Measurements from ENCODE around the gene KIF26B.

DNA sequence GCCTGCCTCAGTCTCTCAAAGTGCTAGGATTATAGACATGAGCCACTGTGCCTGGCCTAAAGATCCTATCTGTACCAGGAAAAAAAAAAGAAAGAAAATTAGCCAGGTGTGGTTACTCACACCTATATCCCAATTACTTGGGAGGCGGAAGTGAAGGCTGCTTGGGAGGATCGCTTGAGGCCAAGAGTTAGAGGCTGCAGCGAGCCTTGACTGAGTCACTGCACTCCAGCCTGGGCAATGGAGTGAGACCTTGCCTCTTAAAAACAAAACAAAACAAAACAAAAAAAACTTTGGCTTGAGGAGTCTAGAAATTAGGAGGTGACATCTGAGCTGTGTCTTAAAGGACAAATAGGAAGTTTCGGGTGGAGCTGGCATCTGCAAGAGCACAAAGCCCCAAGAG lies 38.7 kb upstream of the KIF26B start:
- TF ChIP-seq, protein P1, sequence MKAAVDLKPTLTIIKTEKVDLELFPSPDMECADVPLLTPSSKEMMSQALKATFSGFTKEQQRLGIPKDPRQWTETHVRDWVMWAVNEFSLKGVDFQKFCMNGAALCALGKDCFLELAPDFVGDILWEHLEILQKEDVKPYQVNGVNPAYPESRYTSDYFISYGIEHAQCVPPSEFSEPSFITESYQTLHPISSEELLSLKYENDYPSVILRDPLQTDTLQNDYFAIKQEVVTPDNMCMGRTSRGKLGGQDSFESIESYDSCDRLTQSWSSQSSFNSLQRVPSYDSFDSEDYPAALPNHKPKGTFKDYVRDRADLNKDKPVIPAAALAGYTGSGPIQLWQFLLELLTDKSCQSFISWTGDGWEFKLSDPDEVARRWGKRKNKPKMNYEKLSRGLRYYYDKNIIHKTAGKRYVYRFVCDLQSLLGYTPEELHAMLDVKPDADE (IDR thresholded peaks at IDR 0.05), result no peak
- TF ChIP-seq, protein P2, sequence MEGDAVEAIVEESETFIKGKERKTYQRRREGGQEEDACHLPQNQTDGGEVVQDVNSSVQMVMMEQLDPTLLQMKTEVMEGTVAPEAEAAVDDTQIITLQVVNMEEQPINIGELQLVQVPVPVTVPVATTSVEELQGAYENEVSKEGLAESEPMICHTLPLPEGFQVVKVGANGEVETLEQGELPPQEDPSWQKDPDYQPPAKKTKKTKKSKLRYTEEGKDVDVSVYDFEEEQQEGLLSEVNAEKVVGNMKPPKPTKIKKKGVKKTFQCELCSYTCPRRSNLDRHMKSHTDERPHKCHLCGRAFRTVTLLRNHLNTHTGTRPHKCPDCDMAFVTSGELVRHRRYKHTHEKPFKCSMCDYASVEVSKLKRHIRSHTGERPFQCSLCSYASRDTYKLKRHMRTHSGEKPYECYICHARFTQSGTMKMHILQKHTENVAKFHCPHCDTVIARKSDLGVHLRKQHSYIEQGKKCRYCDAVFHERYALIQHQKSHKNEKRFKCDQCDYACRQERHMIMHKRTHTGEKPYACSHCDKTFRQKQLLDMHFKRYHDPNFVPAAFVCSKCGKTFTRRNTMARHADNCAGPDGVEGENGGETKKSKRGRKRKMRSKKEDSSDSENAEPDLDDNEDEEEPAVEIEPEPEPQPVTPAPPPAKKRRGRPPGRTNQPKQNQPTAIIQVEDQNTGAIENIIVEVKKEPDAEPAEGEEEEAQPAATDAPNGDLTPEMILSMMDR (conservative IDR thresholded peaks at IDR 0.05; ENCODE audit: low read depth in 2 of 2), result no peak
- TF ChIP-seq, protein P3, sequence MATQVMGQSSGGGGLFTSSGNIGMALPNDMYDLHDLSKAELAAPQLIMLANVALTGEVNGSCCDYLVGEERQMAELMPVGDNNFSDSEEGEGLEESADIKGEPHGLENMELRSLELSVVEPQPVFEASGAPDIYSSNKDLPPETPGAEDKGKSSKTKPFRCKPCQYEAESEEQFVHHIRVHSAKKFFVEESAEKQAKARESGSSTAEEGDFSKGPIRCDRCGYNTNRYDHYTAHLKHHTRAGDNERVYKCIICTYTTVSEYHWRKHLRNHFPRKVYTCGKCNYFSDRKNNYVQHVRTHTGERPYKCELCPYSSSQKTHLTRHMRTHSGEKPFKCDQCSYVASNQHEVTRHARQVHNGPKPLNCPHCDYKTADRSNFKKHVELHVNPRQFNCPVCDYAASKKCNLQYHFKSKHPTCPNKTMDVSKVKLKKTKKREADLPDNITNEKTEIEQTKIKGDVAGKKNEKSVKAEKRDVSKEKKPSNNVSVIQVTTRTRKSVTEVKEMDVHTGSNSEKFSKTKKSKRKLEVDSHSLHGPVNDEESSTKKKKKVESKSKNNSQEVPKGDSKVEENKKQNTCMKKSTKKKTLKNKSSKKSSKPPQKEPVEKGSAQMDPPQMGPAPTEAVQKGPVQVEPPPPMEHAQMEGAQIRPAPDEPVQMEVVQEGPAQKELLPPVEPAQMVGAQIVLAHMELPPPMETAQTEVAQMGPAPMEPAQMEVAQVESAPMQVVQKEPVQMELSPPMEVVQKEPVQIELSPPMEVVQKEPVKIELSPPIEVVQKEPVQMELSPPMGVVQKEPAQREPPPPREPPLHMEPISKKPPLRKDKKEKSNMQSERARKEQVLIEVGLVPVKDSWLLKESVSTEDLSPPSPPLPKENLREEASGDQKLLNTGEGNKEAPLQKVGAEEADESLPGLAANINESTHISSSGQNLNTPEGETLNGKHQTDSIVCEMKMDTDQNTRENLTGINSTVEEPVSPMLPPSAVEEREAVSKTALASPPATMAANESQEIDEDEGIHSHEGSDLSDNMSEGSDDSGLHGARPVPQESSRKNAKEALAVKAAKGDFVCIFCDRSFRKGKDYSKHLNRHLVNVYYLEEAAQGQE (IDR thresholded peaks at IDR 0.05; ENCODE audit: unreplicated experiment), result no peak
- no peak for TF ChIP-seq STAT1 (IDR thresholded peaks at IDR 0.05; ENCODE audit: unreplicated experiment)
- TF ChIP-seq EZH2 (IDR thresholded peaks at IDR 0.05; ENCODE audit: low read depth, unreplicated experiment), result no peak
- TF ChIP-seq POLR2AphosphoS5 (IDR thresholded peaks at IDR 0.05; ENCODE audit: low read depth), result no peak
- no peak for TF ChIP-seq ZNF114 (CRISPR knock-in tag; IDR thresholded peaks at IDR 0.05)
- no peak for TF ChIP-seq EZH2phosphoT487 (IDR thresholded peaks at IDR 0.05; ENCODE audit: unreplicated experiment)
- no peak for TF ChIP-seq ZNF331 (CRISPR knock-in tag; IDR thresholded peaks at IDR 0.05; ENCODE audit: low read depth)
- TF ChIP-seq, protein P4, sequence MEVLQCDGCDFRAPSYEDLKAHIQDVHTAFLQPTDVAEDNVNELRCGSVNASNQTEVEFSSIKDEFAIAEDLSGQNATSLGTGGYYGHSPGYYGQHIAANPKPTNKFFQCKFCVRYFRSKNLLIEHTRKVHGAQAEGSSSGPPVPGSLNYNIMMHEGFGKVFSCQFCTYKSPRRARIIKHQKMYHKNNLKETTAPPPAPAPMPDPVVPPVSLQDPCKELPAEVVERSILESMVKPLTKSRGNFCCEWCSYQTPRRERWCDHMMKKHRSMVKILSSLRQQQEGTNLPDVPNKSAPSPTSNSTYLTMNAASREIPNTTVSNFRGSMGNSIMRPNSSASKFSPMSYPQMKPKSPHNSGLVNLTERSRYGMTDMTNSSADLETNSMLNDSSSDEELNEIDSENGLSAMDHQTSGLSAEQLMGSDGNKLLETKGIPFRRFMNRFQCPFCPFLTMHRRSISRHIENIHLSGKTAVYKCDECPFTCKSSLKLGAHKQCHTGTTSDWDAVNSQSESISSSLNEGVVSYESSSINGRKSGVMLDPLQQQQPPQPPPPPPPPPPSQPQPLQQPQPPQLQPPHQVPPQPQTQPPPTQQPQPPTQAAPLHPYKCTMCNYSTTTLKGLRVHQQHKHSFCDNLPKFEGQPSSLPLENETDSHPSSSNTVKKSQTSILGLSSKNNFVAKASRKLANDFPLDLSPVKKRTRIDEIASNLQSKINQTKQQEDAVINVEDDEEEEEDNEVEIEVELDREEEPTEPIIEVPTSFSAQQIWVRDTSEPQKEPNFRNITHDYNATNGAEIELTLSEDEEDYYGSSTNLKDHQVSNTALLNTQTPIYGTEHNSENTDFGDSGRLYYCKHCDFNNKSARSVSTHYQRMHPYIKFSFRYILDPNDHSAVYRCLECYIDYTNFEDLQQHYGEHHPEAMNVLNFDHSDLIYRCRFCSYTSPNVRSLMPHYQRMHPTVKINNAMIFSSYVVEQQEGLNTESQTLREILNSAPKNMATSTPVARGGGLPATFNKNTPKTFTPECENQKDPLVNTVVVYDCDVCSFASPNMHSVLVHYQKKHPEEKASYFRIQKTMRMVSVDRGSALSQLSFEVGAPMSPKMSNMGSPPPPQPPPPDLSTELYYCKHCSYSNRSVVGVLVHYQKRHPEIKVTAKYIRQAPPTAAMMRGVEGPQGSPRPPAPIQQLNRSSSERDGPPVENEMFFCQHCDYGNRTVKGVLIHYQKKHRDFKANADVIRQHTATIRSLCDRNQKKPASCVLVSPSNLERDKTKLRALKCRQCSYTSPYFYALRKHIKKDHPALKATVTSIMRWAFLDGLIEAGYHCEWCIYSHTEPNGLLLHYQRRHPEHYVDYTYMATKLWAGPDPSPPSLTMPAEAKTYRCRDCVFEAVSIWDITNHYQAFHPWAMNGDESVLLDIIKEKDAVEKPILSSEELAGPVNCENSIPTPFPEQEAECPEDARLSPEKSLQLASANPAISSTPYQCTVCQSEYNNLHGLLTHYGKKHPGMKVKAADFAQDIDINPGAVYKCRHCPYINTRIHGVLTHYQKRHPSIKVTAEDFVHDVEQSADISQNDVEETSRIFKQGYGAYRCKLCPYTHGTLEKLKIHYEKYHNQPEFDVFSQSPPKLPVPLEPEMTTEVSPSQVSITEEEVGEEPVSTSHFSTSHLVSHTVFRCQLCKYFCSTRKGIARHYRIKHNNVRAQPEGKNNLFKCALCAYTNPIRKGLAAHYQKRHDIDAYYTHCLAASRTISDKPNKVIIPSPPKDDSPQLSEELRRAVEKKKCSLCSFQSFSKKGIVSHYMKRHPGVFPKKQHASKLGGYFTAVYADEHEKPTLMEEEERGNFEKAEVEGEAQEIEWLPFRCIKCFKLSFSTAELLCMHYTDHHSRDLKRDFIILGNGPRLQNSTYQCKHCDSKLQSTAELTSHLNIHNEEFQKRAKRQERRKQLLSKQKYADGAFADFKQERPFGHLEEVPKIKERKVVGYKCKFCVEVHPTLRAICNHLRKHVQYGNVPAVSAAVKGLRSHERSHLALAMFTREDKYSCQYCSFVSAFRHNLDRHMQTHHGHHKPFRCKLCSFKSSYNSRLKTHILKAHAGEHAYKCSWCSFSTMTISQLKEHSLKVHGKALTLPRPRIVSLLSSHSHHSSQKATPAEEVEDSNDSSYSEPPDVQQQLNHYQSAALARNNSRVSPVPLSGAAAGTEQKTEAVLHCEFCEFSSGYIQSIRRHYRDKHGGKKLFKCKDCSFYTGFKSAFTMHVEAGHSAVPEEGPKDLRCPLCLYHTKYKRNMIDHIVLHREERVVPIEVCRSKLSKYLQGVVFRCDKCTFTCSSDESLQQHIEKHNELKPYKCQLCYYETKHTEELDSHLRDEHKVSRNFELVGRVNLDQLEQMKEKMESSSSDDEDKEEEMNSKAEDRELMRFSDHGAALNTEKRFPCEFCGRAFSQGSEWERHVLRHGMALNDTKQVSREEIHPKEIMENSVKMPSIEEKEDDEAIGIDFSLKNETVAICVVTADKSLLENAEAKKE (CRISPR knock-in tag; IDR thresholded peaks at IDR 0.05), result no peak
- no peak for TF ChIP-seq CREB1 (CRISPR knock-in tag; IDR thresholded peaks at IDR 0.05; ENCODE audit: low read depth)
- no peak for TF ChIP-seq NANOG (IDR thresholded peaks at IDR 0.05; ENCODE audit: borderline replicate concordance)
